Mesendoderm (in vitro differentiated cells): ENCODE measurements around the gene BACE2.
"Not testable (repeated sequence)": the region's sequence is repeated elsewhere in the genome, so short reads cannot be mapped to it uniquely, and the experiment has no call there.

Experiments used
- DNase-seq: peaks from one replicate; pipeline ENCODE4 v3.0.0; 2013
- H2AK5ac ChIP-seq: 2 replicates; pipeline ENCODE4 v1.6.1; 2013; ENCODE audit warnings: low read length, inconsistent platforms
- H2BK120ac ChIP-seq: 2 replicates; pipeline ENCODE4 v1.6.1; 2013; ENCODE audit warnings: low read depth, mild to moderate bottlenecking, low read length, moderate library complexity, mixed read lengths
- H2BK15ac ChIP-seq: replicated peaks from 2 replicates; pipeline ENCODE4 v1.6.1; 2013; ENCODE audit warnings: low read depth, mild to moderate bottlenecking, moderate library complexity
- H2BK5ac ChIP-seq: 2 replicates; pipeline ENCODE4 v1.6.1; 2013; ENCODE audit warnings: low read length, inconsistent platforms
- H3K18ac ChIP-seq: 2 replicates; pipeline ENCODE4 v1.6.1; 2013; ENCODE audit warnings: mild to moderate bottlenecking, low read length, mixed read lengths
- H3K23ac ChIP-seq: one replicate; pipeline ENCODE4 v1.6.1; 2013; ENCODE audit warnings: low read length
- H3K27ac ChIP-seq: 2 replicates; pipeline ENCODE4 v1.5.1; 2013; ENCODE audit warnings: low read depth, mild to moderate bottlenecking, inconsistent platforms, low read length, moderate library complexity
- H3K27me3 ChIP-seq: 2 replicates; pipeline ENCODE4 v1.6.1; 2013; ENCODE audit warnings: low read length, control low read depth, mild to moderate bottlenecking, inconsistent platforms; ENCODE audit not compliant: insufficient read depth, poor library complexity
- H3K36me3 ChIP-seq: 2 replicates; pipeline ENCODE4 v1.6.1; 2013; ENCODE audit warnings: low read length, inconsistent platforms; ENCODE audit not compliant: control insufficient read depth, insufficient read depth
- H3K4ac ChIP-seq: one replicate; pipeline ENCODE4 v1.6.1; 2013; ENCODE audit warnings: low read depth, mild to moderate bottlenecking, low read length, moderate library complexity
- H3K4me1 ChIP-seq: 2 replicates; pipeline ENCODE4 v1.6.1; 2013; ENCODE audit warnings: low read depth, low read length, inconsistent platforms; ENCODE audit not compliant: control insufficient read depth
- H3K4me2 ChIP-seq: 2 replicates; pipeline ENCODE4 v1.6.1; 2013; ENCODE audit warnings: low read length
- H3K4me3 ChIP-seq: 2 replicates; pipeline ENCODE4 v1.5.1; 2013; ENCODE audit warnings: mild to moderate bottlenecking, low read length
- H3K56ac ChIP-seq: one replicate; pipeline ENCODE4 v1.6.1; 2013; ENCODE audit warnings: low read length
- H3K79me1 ChIP-seq: 2 replicates; pipeline ENCODE4 v1.6.1; 2013; ENCODE audit warnings: low read length, inconsistent platforms
- H3K79me2 ChIP-seq: 2 replicates; pipeline ENCODE4 v1.6.1; 2013; ENCODE audit warnings: mild to moderate bottlenecking, low read length; ENCODE audit not compliant: control insufficient read depth, insufficient read depth
- H3K9ac ChIP-seq: 2 replicates; pipeline ENCODE4 v1.6.1; 2013; ENCODE audit warnings: low read length, inconsistent platforms
- H4K5ac ChIP-seq: one replicate; pipeline ENCODE4 v1.6.1; 2013; ENCODE audit warnings: low read length
- H4K8ac ChIP-seq: one replicate; pipeline ENCODE4 v1.6.1; 2013; ENCODE audit warnings: low read depth, mild to moderate bottlenecking, control low read depth, low read length, moderate library complexity
- WGBS: extraction: QIAGEN DNeasy Blood & Tissue Kit; methylation state at CpG from one replicate; pipeline ENCODE4 v1.1.7; 2013; ENCODE audit warnings: low lambda C conversion rate, missing lambda C conversion rate; ENCODE audit not compliant: insufficient coverage; ENCODE audit errors: extremely low coverage; 5-methylcytosine and 5-hydroxymethylcytosine counted together

Gene BACE2

GRCh38 chr21:41250519-41250918 is 82.6 kb downstream of the BACE2 start:
- Histone ChIP-seq H2AK5ac (no peak overlapping the region), H3K79me2 (no peaks in the 10 kb centered on the region), H2BK120ac (no peak overlapping the region), H2BK15ac (no peak overlapping the region), H3K4ac (no peak overlapping the region), H3K79me1 (no peaks in the 10 kb centered on the region), H3K23ac (no peak overlapping the region), H4K5ac (no peak overlapping the region), H2BK5ac (no peak overlapping the region), H3K36me3 (peaks cover 6% of the 10 kb centered on the region), H3K27me3 (no peaks in the 10 kb centered on the region), H3K9ac (no peak overlapping the region), H3K18ac (no peak overlapping the region), H3K4me1 (no peaks in the 10 kb centered on the region), H3K4me3 (no peak overlapping the region), H4K8ac (no peak overlapping the region), H3K27ac (no peak overlapping the region), H3K56ac (no peak overlapping the region), H3K4me2 (no peak overlapping the region)
- WGBS, result no CpG with 5 or more reads among the region's 8 CpGs
- no peak for DNase-seq

- no peak overlapping the region for H2BK120ac ChIP-seq
- H2AK5ac ChIP-seq, result no peak overlapping the region
- no peak overlapping the region for H3K9ac ChIP-seq
- H3K4me1 ChIP-seq, result no peaks in the 10 kb centered on the region
- H2BK5ac ChIP-seq, result no peak overlapping the region
- H4K5ac ChIP-seq, result no peak overlapping the region
- H3K36me3 ChIP-seq, result peaks cover 6% of the 10 kb centered on the region
- H3K4me2 ChIP-seq, result no peak overlapping the region
- no peaks in the 10 kb centered on the region for H3K27me3 ChIP-seq
- H3K27ac ChIP-seq, result no peak overlapping the region
- H3K79me2 ChIP-seq, result no peaks in the 10 kb centered on the region
- no peak overlapping the region for H3K4ac ChIP-seq
- no peak overlapping the region for H2BK15ac ChIP-seq
- no peaks in the 10 kb centered on the region for H3K79me1 ChIP-seq
- no peak overlapping the region for H3K56ac ChIP-seq
- H3K23ac ChIP-seq, result no peak overlapping the region
- DNase-seq, result no peak
- H4K8ac ChIP-seq, result no peak overlapping the region
- no peak overlapping the region for H3K18ac ChIP-seq
- WGBS, result no CpG with 5 or more reads among the region's 12 CpGs
- no peak overlapping the region for H3K4me3 ChIP-seq
These were observed 84.1 kb downstream of the BACE2 start for GRCh38 chr21:41251961-41252642.

GRCh38 chr21:41254090-41254700 is 86.2 kb downstream of the BACE2 start:
- Histone ChIP-seq H3K27ac (no peak overlapping the region), H4K8ac (no peak overlapping the region), H2BK15ac (no peak overlapping the region), H2AK5ac (no peak overlapping the region), H3K4me2 (no peak overlapping the region), H3K23ac (no peak overlapping the region), H3K79me1 (no peaks in the 10 kb centered on the region), H2BK120ac (no peak overlapping the region), H3K18ac (no peak overlapping the region), H2BK5ac (no peak overlapping the region), H3K27me3 (no peaks in the 10 kb centered on the region), H3K4ac (no peak overlapping the region), H3K9ac (no peak overlapping the region), H3K56ac (no peak overlapping the region), H3K4me3 (no peak overlapping the region), H3K4me1 (no peaks in the 10 kb centered on the region), H3K79me2 (no peaks in the 10 kb centered on the region), H3K36me3 (peaks cover 6% of the 10 kb centered on the region), H4K5ac (no peak overlapping the region)
- no peak for DNase-seq
- no CpG with 5 or more reads among the region's 4 CpGs for WGBS

- no peak for DNase-seq
- Histone ChIP-seq H3K79me2 (no peaks in the 10 kb centered on the region), H3K36me3 (peaks cover 6% of the 10 kb centered on the region), H2AK5ac (no peak overlapping the region), H3K18ac (no peak overlapping the region), H3K79me1 (no peaks in the 10 kb centered on the region), H3K4me3 (no peak overlapping the region), H2BK120ac (no peak overlapping the region), H3K27me3 (no peaks in the 10 kb centered on the region), H4K8ac (no peak overlapping the region), H3K4ac (no peak overlapping the region), H3K27ac (no peak overlapping the region), H3K4me1 (no peaks in the 10 kb centered on the region), H2BK15ac (no peak overlapping the region), H4K5ac (no peak overlapping the region), H3K4me2 (no peak overlapping the region), H3K9ac (no peak overlapping the region), H2BK5ac (no peak overlapping the region), H3K56ac (no peak overlapping the region), H3K23ac (no peak overlapping the region)
- WGBS, result no CpG with 5 or more reads among the region's 9 CpGs
These were observed 87.2 kb downstream of the BACE2 start for GRCh38 chr21:41255190-41255589.

- H4K5ac ChIP-seq, H3K4ac ChIP-seq, DNase-seq, H2BK120ac ChIP-seq, H3K4me2 ChIP-seq, H3K4me1 ChIP-seq, H3K27ac ChIP-seq, H4K8ac ChIP-seq, H3K79me2 ChIP-seq, H3K18ac ChIP-seq, H2BK5ac ChIP-seq, H3K56ac ChIP-seq, H2AK5ac ChIP-seq, H3K36me3 ChIP-seq, H2BK15ac ChIP-seq, H3K9ac ChIP-seq, H3K4me3 ChIP-seq, H3K79me1 ChIP-seq, H3K23ac ChIP-seq, H3K27me3 ChIP-seq: not testable (repeated sequence)
- WGBS, result no CpG with 5 or more reads among the region's 1 CpG
These were observed 88.3 kb downstream of the BACE2 start for GRCh38 chr21:41256231-41256630.
